ENCODE data around the gene IL18RAP. TPM values are rescaled to one million over a fixed set of nuclear protein-coding genes. Genes with fewer than 3 reads are reported as not detected.

Gene IL18RAP
- total RNA-seq, 1 donor from 2014 or later, result 0.16 TPM

DNA sequence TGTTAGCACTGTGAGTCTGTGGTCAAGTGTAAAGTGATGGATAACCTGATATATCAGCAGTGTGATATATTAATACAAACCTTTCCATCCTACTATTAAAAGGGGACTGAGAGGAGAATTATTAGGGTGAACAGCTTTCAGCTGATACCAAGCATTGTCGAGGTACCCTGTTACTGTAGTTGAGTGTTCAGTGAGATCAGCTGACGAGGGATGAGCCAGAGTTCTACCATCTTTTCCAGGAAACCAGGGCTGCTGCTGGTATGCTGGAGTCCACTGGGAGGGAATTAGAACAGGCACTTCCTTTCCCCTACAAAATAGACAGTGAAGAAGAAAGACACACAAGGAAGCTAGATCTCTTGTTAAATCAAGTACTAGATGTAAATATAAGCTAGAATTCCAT lies 408 bp downstream of the IL18RAP start:
- DNase-seq, result no peak

DNA sequence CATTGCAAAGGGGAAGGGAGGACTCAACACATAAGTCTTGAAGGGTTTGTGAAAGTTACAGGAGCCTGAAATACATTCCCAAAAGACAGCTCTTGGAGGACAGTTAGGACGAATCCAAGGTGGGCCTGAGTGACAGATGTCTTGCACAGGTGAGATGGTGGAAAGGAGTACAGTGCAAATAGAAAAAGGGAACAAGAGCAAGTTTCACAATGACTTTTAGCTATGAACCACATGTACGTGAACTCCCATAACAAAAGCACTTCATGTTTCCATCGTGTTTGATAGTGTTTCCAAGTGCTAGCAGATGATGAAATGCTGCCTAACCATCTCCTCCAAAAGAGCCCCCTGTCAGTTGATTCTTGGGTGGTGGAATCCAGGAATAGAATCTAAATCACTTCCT lies 1.8 kb downstream of the IL18RAP start:
- DNase-seq, result no peak

DNA sequence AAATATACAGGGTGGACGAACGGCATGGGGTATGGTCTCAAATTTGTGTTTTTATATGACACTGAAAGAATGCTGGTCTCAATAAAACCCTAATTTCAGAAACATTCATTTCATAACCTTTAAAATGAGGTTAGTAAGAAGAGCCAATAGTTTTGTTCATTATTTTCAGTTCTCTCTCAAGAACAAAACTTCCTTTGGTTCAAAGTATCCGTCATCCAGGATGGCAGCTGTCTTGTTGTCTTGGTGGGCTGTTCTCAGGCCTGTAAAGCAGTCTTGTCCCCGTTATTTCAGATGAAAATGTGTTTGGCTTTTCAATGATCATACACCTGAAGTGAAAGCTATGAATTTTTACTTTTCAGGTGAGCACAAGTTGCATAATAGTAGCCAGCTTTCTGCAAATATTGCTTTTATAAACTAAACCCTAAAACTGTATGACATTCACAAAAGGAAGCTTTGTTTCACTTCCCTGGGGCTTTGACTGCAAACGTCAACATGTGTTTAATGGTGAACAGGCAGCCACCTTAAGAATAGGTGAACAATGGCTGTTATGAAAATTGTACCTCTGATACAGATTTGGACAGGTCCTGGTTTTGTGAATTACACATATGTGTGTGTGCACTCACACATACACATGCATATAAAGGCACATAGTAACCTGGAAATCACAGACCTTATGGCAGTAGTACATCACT lies 2.6 kb downstream of the IL18RAP start:
- no peak for DNase-seq

DNA sequence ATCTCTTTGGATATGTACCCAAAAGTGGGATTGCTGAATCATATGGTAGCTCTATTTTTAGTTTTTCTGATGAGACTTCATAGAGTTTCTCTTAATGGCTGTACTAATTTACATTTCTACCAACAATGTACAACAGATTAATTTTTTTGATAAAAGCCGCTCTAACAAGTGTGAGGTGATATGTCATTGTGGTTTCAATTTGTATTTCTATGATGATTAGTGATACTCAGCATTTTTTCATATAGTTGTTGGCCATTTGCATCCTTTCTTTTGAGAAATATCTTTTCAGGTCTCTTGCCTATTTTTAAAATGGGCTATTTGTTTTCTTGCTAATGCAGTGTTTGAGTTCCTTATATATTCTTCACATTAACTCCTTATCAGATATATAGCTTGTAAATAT lies 4.3 kb downstream of the IL18RAP start:
- no peak for DNase-seq

DNA sequence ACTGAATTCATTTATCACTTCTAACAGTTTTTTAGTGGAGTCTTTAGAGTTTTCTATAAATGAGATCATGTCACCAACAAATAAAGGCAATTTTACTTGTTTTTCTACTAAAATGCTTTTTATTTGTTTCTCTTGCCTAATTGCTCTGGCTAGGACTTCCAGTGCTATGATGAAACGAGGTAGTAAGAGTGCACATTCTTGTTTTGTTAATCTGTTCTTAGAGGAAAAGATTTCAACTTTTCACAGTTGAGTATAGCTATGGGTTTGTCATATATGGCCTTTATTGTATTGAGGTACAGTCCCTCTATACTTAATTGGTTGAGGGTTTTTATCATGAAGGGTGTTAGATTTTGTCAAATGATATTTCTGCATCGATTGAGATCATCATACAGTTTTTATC lies 5.6 kb downstream of the IL18RAP start:
- DNase-seq, result no peak

DNA sequence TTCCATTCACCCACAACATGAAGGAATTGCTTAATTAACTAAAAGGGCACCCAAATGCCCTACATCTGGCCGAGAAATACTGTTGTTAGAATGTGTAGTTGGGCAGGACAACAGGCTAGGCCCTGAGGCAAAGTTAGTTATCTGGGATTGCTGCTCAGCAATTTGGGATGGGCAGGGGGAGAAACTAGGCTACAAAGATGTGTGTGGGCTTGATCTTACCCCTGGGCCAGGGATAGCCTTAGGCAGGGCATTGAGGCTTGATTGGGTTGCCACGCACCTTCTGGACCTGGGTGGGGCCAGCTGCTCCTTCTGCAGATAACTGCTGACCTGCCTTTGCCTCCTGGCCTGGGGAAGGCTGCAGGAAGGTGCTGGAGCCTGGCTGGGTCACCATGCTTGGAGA lies 9.4 kb downstream of the IL18RAP start:
- DNase-seq, result no peak

DNA sequence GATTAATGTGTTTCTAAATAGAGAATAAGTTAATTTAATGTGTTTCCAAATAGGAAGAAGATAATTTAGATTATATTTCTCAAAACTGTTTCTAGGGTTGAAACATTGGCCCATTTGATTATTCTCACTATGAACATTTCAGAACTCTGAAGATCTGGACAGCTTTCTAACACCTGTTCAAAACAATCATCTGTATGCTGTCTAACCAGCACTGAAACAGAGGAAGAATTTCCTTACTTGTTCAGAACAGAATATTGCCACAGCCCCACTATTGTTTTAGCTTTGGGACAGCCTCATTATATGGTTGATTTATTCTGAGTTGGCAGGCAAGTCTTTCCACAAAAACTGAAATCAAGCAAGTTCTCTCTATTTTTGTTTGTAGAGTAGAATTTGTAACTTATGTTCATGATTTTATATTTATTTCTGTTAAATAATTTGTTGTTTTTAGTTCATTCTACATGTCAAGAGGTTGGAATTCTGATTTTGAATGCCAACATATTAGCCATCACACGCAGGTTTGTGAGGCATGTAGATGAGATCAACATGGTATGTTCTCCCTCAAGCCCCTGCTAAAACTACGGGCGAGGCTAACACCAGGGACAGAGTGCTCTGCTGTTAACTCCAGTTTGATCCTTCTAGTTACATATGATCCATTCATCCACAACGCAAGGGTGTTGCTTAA lies 11.2 kb downstream of the IL18RAP start:
- no peak for DNase-seq

DNA sequence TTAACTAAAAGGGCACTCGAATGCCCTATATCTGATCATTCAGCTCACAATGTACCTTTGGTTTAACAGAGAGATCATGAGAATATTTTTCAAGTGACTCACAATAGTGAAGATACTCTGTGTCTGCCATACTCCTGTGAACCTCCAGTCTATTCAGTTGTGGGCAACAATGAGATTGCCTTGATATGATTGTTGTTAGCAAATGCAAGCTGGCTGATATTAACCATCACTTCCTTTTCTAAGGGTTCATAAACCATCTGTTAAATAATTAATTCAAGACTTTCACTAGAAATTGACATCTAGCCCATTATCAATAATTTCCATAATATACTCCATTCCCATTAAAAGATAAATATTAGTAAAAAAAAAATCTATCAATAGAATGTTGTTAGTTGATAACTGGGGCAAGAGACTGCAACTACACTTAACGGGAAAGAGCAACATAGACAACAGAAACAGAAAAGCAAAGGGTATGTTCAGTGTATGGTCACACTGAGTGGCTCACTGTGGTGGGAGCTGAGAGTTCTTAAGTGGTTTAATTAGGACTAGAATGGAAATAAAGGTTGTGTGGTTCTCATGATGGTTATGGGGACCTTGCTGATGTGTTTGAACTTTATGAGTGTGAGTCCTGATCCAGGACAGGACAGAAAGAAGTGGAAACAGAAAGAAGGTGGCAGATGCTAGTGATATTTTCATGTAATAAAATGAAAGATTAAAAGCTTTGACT lies 11.9 kb downstream of the IL18RAP start:
- DNase-seq, result no peak

DNA sequence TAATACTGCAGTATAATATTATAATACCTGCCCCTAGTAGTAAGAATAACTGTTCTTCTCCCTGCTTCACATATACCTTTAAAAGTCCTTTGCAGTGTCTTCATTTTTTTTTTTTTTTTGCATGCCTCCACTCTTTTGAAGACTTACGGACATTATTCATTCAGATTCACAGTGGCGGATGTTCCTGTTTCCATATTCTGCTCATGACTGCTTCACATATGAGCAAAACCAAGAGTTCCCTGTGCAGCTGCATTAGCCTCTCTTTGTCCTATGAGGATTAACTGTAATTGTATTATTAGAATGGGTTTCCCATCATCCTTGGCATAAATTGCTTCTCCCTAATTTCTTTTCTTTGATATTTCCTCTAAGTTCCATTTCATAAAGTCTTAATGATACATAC lies 12.8 kb downstream of the IL18RAP start:
- no peak for DNase-seq

DNA sequence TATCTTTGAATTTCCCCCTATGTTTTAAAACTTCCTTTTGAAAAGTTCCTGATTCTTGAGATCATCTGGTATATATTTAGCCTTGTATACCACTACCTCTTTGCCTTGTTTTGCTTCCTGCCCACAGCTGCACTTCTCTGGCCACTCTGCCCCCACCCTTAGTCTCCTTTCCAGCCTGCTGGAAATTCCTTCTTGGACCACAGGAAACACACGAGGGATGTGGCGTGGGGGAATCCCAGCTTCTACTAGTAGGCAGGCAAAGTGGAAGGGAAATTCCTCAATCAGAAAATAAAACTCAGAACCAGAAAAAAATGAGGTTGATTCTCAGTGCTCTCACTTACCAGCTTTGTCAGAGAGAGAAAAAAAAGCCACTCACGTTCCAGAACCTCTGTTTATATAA lies 13.4 kb downstream of the IL18RAP start:
- DNase-seq, result no peak

DNA sequence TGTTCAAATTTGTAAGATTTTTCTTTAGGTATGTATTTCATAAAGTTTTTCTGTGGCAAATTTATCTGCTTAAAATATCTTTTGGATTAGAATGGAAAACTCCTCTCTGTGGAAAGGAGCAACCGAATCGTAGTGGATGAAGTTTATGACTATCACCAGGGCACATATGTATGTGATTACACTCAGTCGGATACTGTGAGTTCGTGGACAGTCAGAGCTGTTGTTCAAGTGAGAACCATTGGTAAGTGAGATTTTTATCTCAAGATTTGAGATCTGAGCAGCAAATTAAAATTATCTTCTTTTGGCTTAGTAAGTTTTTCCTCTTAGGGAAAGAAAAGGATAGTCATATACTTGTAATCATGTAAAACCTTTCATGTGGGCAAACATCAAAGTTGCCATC lies 14.2 kb downstream of the IL18RAP start:
- DNase-seq, result no peak

DNA sequence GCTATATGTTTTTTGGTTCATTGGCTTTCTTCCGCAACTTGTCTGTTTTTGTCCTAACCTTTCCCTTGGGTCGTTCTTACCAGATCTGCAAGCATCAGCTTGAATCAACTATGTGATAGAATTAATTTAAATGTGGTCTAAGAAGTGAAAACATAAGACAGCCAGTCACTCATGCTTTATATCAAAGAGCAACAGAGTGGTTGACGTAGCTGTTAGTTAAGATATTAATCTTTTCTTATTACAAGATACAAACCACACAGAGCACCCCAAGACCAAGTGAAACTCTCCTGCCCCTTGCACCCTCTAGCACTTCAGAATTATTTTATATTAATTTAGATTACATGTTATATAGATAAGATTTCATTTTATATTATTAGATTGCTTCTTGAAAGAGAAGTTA lies 15.2 kb downstream of the IL18RAP start:
- DNase-seq, result no peak

DNA sequence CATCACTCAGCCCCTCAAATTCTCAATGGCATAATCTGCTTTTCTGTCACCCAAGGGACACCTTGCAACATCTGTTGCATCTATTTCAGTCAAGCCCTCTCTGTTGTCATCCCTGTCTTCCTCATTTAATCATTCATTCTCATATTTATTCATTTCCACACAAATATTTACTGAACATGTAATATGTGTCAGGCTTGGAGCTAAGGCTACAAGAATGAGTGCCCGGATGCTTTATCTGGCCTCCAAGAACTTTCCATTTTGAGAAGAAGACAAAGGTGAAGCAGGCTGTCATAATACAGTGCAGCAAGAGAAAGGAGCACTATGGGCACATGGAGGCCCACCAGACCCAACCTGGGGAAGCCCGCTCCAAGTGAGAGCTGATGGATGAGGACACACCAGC lies 15.6 kb downstream of the IL18RAP start:
- DNase-seq, result no peak

DNA sequence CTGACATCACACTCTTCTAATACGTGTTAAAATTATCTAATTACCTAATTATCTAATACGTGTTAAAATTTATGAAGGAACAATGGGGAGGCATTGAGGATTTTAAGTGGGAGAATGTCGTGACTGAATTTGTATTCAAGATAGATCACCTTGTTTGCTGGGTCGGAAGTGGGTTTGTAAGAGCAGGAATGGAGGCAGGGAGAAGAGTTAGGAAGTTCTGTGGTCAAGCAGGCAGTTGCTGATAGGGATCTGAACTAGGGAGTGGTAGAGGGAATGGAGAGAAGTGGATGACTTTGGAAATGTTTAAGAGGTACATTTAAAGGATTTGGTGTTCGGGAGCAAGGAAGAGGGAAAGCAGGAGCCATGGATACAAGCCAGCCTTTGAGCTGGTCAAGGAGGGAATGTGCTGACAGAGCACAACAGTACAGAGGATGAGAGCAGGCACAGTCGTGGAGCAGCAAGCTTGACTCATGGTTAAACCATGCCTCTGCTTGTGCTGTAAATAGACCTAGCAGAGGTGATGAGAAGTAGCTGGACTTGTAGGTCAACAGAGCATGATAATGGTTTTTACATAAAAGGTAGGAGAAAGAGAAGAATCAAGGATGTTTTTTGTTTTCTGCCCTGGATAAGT lies 16.2 kb downstream of the IL18RAP start:
- DNase-seq, result no peak

DNA sequence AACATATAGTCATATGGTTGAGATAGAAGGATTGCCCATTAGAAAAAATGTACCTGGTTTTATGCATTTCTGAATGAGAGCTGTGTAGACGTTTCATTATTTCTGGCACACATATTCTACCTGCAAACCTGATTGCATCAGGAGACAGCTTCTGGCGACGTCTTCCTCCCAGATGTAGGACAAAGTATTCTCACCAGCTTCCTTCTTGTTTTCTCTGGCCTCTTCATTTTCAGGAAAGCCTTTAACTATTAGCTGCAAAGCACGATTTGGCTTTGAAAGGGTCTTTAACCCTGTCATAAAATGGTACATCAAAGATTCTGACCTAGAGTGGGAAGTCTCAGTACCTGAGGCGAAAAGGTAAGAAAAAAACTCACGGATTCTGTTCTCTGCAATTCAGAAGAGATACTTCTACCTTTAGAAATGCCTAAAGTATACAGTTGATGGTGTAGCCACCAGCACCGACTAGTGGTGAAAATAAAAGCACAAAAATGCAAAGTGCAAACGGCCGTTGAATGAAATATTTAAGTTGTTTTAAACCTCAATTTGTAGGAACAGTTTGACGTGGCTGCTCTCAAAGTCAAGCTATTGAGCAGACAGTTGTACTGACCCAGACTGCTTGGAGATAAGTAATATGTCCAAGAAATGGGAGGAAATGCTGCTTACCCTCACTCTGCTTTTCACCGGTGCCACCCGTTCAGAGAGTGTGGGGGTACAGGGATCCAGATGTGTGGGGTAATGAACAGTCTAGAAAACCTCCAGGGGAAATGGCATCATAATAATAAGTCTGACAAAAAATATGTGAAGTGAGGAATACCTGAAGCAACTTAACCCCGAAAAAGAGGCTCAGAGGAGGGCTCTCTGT lies 20.2 kb downstream of the IL18RAP start:
- DNase-seq, result no peak

DNA sequence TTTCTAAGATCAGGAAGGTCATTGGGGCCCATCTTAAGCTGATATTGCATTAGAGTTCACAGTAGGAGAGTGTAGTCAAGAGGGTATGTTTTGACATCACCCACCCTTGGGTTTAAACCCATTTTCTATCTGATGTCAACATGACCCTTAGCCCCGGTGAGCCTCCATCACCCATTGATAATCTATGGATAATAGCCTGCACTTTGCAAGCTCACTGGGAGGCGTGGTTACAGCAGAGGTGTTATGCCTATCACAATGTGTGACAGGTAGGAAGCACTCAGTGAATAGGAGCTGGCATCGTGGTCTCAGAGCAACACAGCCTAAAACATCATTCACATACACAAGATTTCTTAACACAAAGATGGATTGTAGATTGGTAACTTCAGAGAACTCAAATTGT lies 21.3 kb downstream of the IL18RAP start:
- DNase-seq, result no peak

DNA sequence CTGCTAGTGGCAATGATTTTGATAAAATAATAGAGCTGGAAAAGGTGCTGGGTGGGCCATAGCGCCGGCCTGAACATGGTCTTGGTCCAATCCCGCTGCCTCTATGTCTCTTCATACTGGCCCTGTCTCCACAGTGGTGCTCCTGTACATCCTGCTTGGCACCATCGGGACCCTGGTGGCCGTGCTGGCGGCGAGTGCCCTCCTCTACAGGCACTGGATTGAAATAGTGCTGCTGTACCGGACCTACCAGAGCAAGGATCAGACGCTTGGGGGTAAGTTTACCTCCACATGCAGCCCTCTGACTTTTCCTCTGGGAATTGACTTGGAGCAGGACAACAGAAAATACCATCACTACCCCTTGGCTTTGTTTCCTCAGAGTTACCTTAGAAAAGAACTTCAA lies 24.0 kb downstream of the IL18RAP start:
- DNase-seq, result no peak

DNA sequence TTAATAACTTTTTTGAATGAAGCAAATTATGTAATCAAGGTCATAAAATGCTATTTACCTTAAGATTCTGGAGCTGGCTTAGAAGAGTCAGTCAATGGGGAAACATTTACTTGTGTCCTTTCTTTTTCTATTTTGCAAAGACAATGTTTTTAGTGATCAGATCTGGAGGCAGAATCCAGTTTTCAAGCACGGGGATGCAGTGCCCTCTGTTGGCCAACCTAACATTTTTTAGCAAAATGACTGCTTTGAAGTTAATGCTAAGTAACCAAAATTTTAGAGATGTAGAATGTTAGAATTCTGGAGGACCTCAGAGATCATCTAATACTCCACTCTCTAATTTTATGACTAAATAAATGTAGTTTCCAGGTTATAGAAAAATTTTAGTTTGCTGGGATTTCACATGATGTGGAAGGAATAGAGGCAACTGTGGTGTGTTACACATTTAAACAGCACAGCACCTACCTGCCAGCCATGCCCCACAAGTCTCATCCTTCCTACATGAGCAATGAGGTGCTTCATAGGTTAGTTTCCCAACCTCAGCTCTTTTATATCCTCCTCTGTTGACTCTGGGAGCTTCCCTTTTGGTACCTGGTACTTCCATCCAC lies 26.5 kb downstream of the IL18RAP start:
- no peak for DNase-seq

DNA sequence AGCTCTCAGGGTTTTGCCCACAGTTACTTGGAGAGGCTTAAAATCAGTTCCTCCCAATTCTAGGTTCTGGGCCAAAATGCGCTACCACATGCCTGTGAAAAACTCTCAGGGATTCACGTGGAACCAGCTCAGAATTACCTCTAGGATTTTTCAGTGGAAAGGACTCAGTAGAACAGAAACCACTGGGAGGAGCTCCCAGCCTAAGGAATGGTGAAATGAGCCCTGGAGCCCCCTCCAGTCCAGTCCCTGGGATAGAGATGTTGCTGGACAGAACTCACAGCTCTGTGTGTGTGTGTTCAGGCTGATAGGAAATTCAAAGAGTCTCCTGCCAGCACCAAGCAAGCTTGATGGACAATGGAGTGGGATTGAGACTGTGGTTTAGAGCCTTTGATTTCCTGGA lies 29.0 kb downstream of the IL18RAP start:
- no peak for DNase-seq

DNA sequence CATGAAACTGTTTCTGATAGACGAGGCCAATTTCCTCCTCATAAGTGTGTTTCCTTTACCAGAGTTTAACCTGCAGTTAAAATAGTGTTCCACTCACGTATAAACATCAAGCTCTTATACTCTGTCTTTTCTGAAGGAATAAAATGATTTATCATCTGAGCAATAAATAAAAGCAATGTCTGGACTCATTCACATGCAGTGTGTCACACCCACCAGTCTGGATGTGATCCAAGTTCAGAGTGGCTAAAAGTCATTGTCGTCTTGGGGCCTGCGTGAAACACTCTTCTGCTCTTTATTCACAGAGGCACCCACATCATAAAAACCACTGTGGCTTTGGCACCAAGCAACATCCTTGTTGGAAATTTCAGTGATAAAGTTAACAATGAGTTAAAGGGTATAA lies 30.5 kb downstream of the IL18RAP start:
- no peak for DNase-seq

DNA sequence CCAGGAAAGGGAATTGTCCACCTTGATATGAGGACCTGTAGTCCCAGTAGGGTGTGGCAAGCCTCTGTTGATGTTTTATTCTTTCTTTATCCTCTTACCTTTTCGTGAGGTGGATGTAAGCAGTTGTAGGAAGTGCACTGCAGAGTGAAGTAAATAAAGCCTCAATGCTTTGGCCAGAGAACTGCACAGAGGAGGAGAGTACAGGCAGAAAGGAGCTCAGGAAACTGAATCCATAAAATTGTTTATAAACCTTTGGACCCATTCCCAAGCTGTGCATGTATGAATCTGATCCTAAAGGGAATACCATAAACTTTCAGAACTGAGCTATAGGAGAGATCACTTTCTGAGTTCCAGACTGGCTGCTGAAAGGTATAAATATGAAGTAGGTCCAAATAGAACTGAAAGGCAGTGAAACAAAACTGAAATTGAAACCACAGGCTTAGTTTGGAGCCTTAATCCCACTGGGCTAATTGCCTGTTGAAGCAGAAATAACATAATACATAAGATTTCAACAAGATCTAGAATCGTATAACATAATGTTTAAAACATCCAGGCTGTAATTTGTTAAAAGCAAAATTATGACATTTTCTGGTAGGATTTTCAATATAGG lies 32.2 kb downstream of the IL18RAP start:
- DNase-seq, result no peak
